ENCODE results near the gene C11orf71.

C11orf71 gene

GRCh38 chr11:114359342-114359741 is 41.0 kb downstream of the C11orf71 start:
- no peak for DNase-seq (ENCODE audit: low read depth in 4 of 4, low spot score in 1 of 4)

- DNase-seq (ENCODE audit: low read depth in 4 of 4, low spot score in 1 of 4), result no peak
Measured at GRCh38 chr11:114358716-114359115, 41.6 kb downstream of the C11orf71 start.

GRCh38 chr11:114354076-114354475 is 46.2 kb downstream of the C11orf71 start:
- no peak for DNase-seq (ENCODE audit: low read depth in 4 of 4, low spot score in 1 of 4)

- DNase-seq (ENCODE audit: low read depth in 4 of 4, low spot score in 1 of 4), result no peak
Measured at GRCh38 chr11:114353443-114353842, 46.9 kb downstream of the C11orf71 start.

- DNase-seq (ENCODE audit: low read depth in 4 of 4, low spot score in 1 of 4), result no peak
Measured at GRCh38 chr11:114350022-114350421, 50.3 kb downstream of the C11orf71 start.

Measured in stimulated activated CD4-positive, alpha-beta T cell treated with anti-CD3 and anti-CD28 coated beads, Interleukin-1b, Interleukin-23, amount 100 ng/mL, for 24 hours (primary cell).